Measurements from ENCODE around the gene MTMR12.

DNA sequence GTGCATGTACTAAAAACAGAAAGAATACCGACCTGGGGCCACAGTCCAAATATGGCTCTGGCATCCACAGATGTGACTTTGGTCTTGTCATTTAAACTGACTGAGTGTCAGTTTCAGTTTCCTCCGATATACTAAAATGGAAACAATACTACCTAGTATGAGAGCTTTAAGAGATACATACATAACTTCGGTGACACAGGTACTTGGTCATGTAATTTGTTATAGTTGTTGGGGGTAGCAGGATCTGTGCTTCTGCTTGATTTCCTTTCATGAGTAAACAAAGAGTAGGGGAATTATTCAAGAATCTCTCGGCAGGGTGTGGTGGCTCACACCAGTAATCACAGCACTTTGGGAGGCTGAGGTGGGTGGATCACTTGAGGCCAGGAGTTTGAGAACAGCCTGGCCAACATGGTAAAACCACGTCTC, 32.1 kb downstream of the MTMR12 start:
- TF ChIP-seq EP300 (IDR thresholded peaks at IDR 0.05; ENCODE audit: borderline replicate concordance): no peak
- TF ChIP-seq CEBPB (IDR thresholded peaks at IDR 0.05): no peak
- TF ChIP-seq EGR1 (IDR thresholded peaks at IDR 0.05): no peak
- TF ChIP-seq TEAD4 (IDR thresholded peaks at IDR 0.05): no peak
- no peak for TF ChIP-seq RAD21 (IDR thresholded peaks at IDR 0.05; ENCODE audit: low read depth)
- TF ChIP-seq, protein P1, sequence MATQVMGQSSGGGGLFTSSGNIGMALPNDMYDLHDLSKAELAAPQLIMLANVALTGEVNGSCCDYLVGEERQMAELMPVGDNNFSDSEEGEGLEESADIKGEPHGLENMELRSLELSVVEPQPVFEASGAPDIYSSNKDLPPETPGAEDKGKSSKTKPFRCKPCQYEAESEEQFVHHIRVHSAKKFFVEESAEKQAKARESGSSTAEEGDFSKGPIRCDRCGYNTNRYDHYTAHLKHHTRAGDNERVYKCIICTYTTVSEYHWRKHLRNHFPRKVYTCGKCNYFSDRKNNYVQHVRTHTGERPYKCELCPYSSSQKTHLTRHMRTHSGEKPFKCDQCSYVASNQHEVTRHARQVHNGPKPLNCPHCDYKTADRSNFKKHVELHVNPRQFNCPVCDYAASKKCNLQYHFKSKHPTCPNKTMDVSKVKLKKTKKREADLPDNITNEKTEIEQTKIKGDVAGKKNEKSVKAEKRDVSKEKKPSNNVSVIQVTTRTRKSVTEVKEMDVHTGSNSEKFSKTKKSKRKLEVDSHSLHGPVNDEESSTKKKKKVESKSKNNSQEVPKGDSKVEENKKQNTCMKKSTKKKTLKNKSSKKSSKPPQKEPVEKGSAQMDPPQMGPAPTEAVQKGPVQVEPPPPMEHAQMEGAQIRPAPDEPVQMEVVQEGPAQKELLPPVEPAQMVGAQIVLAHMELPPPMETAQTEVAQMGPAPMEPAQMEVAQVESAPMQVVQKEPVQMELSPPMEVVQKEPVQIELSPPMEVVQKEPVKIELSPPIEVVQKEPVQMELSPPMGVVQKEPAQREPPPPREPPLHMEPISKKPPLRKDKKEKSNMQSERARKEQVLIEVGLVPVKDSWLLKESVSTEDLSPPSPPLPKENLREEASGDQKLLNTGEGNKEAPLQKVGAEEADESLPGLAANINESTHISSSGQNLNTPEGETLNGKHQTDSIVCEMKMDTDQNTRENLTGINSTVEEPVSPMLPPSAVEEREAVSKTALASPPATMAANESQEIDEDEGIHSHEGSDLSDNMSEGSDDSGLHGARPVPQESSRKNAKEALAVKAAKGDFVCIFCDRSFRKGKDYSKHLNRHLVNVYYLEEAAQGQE (IDR thresholded peaks at IDR 0.05; ENCODE audit: low read depth): no peak
- no peak for TF ChIP-seq TAF1 (IDR thresholded peaks at IDR 0.05; ENCODE audit: low read depth)
- TF ChIP-seq, protein P2, sequence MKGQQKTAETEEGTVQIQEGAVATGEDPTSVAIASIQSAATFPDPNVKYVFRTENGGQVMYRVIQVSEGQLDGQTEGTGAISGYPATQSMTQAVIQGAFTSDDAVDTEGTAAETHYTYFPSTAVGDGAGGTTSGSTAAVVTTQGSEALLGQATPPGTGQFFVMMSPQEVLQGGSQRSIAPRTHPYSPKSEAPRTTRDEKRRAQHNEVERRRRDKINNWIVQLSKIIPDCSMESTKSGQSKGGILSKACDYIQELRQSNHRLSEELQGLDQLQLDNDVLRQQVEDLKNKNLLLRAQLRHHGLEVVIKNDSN (IDR thresholded peaks at IDR 0.05): no peak
- no peak for TF ChIP-seq ZBTB7A (IDR thresholded peaks at IDR 0.05; ENCODE audit: low read depth)
- TF ChIP-seq TCF12 (IDR thresholded peaks at IDR 0.05; ENCODE audit: low read depth): no peak
- TF ChIP-seq YY1 (IDR thresholded peaks at IDR 0.05; ENCODE audit: low read depth): no peak
- TF ChIP-seq FOXM1 (IDR thresholded peaks at IDR 0.05; ENCODE audit: borderline replicate concordance, low read depth): no peak
- TF ChIP-seq, protein P3, sequence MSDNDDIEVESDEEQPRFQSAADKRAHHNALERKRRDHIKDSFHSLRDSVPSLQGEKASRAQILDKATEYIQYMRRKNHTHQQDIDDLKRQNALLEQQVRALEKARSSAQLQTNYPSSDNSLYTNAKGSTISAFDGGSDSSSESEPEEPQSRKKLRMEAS (IDR thresholded peaks at IDR 0.05): no peak

Data from Ishikawa (cell line).